Right hindlimb (tissue), 1 donor: Measurements from ENCODE around the gene EPOP.

Experiments used
- DNase-seq: peaks from one replicate; pipeline ENCODE4 v3.0.0-alpha.2; 2018

Gene EPOP

DNA sequence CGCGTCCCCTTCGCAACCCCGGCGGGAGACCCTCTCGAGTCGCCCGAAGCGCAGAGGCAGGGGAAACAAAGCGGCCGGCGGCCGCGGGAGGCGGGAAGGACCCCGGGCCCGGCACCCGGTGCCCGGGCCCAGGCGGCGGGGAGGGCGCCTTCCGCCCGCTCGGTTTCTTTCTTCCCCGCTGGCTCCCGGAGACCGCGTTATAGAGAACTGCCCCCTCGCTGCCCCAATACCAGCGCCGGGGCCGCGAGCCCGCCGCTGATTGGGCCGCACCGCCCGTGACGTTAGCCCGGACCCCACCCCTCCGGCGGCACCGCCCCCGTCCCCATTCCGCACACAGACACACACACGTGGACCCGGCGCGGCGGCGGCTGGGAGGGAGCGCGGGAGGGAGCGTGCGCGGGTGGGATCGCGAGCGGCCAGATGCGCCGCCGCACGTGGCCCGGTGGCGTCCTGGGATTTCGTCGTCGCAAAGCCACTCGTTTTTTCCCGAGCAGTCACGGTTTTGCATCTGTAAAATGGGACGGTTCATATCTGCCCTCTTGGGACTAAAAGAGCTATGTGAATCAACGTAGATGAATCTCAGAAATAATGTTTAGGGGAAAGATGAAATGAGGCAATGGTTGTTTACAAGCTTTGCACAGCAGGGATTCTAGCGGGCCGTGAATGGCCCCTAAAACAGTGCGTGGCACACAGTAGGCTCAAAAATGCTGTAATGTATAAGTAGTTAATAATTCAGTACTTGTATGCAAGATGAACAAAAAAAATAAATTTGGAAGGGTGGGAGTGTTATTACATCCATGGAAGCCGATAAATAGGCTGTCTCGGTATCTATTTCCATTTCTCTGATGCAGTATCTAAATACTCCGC is at the start of gene EPOP:
Gene EPOP (minus strand): TSS at position 209 of the 867 bp plus-strand sequence. CDS start 462 bp downstream, outside the sequence.
- peak; percentile 90 for DNase-seq

DNA sequence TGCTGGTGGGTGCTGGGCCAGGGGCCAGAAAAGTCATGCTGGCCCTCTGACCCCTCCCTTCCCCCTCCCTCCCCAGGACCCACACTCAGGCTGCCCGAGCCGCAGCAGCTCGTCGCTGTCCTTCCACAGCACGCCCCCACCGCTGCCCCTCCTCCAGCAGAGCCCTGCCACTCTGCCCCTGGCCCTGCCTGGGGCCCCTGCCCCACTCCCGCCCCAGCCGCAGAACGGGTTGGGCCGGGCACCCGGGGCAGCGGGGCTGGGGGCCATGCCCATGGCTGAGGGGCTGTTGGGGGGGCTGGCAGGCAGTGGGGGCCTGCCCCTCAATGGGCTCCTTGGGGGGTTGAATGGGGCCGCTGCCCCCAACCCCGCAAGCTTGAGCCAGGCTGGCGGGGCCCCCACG is 47.0 kb upstream of the EPOP start:
- no peak for DNase-seq

GRCh38 chr17:38720941-38721340 is 46.2 kb upstream of the EPOP start:
- no peak for DNase-seq

GRCh38 chr17:38719943-38720641 is 45.3 kb upstream of the EPOP start:
- DNase-seq: no peak

DNA sequence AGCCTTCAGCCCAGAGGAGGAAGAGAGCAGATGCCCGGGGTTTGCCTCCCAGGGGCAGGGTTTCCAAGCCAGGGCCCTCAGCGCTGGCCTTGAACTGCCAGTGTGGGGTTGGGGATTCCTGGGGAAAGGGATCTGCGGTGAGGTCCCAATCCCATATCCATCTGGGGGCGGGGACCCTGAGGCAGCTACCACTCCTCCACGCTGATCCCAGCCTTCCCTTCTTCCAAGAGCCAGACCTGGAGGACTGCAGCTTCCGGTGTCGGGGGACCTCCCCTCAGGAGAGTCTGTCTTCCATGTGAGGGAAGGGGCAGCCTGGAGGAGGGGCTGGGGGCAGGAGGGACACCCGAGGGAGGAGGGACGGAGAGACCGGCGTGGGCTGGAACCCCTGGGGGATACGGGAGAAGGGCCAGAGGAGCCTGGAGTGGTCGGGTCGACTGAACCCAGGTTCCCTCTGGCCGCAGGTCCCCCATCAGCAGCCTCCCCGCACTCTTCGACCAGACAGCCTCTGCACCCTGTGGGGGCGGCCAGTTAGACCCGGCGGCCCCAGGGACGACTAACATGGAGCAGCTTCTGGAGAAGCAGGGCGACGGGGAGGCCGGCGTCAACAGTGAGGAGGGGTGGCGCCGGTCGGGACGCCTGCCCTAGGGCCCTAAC is 44.7 kb upstream of the EPOP start:
- no peak for DNase-seq

GRCh38 chr17:38717139-38717745 is 42.5 kb upstream of the EPOP start:
- DNase-seq: no peak

- no peak for DNase-seq
Measured at GRCh38 chr17:38716368-38717005, 41.7 kb upstream of the EPOP start.

GRCh38 chr17:38715216-38715943 is 40.6 kb upstream of the EPOP start:
- DNase-seq: no peak

DNA sequence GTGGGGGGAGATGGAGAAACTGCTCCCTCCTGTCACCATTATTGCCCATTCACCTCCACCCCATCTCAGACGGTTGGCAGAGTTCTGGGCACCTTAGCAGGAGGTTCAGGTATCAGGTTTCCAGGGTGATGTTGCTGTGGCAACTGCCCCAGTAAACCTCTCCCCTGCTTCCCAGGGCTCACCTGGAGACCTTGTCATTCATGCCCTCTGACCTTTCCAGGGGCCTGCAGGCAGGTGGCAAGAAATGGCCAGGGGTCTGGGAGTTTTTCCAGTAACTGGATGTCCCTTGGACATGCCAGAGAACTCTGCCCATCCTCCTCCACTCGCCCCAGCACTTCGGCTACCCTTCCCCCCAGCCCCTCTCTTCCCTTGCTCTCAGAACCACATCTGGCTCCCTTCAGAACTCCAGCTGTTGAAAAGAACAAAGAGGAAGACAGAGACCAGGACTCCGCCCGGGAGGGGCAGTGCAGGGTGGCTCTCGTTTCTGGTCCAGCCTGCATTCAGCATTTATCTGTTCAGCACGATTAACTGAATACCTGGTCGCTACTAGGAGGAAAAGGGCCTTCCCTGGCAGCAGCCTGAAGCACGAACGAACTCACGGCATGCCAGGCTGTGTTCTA is 38.8 kb upstream of the EPOP start:
- DNase-seq: no peak

GRCh38 chr17:38712593-38712992 is 37.8 kb upstream of the EPOP start:
- DNase-seq: no peak

GRCh38 chr17:38711792-38712571 is 37.2 kb upstream of the EPOP start:
- no peak for DNase-seq

- DNase-seq: no peak
Measured at GRCh38 chr17:38710985-38711384, 36.2 kb upstream of the EPOP start.

GRCh38 chr17:38710604-38710962 is 35.8 kb upstream of the EPOP start:
- no peak for DNase-seq

- peak; percentile 72 for DNase-seq
Measured at GRCh38 chr17:38709864-38710603, 35.3 kb upstream of the EPOP start.

DNA sequence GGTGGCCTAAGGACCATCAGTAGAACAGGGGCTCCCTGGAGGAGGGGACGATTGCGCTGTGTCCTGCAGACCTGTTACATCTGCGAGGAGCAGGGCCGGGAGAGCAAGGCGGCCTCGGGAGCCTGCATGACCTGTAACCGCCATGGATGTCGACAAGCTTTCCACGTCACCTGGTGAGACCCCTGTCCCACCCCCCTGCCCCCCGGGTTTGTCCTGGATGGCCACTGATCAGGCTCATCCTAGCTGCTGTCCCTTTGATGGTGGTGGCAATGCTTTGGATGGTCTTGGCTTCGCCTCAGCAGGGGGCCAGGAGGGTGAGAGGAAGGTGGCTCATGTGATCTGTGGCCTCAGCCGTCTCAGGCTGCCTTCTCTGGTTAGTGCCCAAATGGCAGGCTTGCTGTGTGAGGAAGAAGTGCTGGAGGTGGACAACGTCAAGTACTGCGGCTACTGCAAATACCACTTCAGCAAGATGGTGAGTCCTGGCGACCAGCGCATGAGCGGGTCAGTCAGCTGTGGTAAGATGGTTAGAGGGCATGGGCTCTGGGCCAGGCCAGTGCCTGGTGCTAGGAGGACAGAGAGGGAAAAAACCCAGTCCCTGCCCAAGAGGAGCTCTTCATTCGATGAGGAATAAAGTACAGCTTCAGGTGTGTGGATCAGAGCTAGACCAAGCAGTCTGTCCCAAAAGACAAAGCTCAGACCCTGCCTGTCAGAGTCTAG is 34.5 kb upstream of the EPOP start:
- no peak for DNase-seq

DNA sequence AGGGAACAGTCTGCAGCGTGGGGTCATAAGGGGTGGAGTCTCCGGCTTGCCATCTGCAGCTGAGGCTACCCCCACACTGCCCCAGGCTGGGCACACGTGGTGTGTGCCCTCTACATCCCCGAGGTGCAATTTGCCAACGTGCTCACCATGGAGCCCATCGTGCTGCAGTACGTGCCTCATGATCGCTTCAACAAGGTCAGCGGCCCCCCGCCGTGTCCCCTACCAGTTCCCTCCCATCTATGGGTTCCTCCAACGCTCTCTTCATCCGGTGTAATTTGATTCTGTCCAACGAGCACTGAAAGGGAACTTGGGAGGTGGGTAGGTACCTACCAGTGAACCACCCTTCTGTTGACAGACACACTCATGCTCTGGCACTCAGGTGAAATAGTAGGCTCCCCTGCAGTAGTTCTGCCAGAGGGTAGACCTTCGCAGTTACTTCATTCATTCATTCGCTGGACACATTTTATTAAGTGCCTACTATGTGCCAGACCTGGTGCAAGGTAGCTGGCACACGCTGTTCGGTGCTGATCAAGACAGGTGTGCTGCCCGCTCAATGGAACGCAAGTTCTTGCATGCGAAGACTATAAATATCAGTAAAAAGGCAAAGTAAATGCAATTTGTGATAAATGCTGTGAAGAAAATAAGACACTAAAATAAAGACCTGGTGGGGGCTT is 33.1 kb upstream of the EPOP start:
- no peak for DNase-seq

GRCh38 chr17:38706505-38707216 is 31.9 kb upstream of the EPOP start:
- no peak for DNase-seq
